ENCODE measurements around the gene NPAS3. TPM values are rescaled to one million over a fixed set of nuclear protein-coding genes. Genes with fewer than 3 reads are reported as not detected.
A peak's percentile ranks its signal among the peaks of the same experiment; 100 is the strongest.

The NPAS3 gene
- polyA plus RNA-seq, 10 donors, result 3.5 to 7.5 (median 5.0) TPM

DNA sequence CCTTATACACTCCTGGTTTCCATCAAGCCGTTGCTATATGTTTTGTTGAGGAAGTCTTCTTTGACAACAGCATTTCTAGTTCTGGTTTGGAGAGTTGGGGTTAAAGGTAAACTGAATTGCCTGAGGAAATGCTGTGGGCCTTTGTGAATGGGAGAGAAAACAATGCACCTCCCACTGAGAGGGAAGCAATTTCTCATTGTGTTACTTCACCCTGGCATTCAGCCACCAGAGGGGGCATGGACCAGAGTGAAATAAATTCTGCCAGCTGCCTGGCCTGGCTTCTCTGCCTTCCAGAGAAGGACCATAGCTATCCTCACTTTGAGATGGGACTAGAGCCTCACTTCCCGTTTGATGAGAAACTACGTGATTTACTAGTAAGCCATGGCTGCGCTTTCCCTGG lies 536.9 kb downstream of the NPAS3 start:
- DNase-seq, result no peak

DNA sequence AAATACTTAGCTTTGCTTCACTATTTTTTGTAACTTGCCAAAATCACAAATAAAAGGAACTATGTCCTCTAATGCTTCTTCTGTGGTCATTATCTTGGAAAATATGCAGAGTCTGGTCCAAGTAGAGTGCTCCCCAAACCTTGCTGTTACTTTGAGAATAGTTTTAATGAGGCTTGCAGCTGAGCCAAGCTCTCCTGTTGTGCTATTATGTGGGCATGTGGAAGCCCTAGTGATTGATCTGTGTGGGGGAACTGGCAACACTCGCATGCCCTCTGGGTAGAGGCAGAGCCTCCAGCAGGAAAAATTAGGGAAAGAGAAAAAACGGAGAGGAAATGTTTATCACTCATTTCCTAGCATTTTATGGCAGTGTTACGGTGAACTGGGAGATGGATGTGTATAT lies 539.1 kb downstream of the NPAS3 start:
- no peak for DNase-seq

DNA sequence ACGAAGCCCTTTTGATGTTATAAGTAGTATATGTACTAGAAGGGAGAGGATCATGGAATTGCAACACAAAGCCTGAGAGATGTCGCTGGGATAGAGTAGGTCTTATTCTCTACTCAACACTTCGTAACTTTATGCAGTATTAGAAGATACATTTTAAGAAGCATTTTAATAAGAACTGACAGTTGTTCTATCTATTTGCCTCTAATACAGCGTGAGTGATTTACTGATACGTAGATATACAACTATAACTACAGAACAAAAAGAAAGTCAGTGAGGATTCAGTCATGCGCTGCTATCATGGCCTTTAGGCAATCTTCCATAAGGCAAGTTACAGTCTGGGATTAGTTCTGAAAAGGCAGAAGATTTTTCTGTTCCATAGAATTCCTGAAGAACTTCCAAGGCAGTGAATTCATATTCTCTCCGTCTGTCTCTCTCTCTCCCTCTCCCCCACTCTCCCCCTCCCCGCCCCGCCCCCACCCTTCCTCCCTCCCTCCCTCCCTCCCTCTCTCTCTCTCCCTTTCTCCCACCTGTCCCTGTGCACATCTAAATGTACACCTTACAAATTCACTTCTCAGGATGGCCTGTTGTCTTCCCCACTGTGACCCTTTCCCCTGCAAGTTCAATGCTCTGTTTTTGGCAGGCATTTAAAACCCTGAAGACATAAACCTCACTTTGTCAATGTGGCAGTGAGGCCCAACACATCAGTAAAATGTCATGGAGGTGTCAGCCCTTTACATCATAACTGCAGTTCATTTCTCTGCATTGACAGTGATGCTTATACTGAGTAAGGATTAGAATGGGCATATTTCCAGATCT lies 541.6 kb downstream of the NPAS3 start:
- no peak for DNase-seq

DNA sequence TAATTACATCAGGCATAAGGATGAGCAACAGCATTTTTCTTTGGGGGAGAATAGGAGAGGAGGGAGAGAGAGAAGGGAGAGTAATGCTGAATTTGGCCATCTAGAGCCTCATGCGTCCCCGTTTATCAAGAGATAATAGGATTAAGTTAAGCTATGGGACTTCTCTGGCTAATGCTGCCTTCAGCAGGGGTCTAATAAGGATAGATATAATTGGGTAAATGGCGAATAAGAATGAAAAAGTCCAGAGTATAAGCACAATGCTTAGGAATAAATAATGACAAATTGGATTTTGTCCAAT lies 542.2 kb downstream of the NPAS3 start:
- no peak for DNase-seq

DNA sequence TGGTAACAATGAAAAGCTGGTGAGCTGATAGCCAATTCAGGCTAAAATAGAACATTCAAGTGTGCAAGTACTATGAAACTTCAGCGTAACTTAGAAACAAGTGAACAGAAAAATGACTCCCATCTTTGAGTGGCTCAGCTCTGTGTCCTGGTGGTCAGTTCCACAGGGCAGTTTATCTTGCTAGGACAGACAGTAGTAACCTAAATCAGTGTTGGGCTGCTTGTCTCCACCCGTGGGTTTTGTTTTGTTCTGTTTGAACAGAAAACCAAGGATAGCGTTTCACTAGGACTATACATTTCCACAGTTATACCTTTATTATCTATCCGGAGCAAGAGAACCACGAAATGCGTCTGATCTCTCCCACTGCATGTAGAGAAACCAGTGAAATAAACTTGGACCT lies 544.4 kb downstream of the NPAS3 start:
- no peak for DNase-seq

- no peak for DNase-seq
Measured at GRCh38 chr14:33483541-33483940, 544.9 kb downstream of the NPAS3 start.

DNA sequence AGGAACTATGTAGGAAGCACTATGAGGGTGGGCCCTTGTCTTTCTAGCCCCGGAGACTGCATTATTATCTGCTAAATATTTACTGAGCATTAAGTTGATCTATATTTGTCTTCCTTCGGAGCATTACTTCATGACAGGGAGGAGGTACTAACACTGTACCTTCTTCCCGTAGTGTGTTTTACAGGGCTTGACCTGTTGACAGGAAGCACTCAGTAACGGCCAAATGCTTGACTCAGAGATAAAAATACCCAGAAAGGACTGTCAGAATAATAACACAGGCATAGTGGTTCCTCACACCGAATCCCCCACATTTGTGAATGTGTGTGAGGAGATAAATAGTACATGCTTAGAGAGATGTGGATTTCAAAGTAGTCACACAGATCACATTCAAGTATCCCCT lies 545.6 kb downstream of the NPAS3 start:
- DNase-seq, result no peak

- no peak for DNase-seq
Measured at GRCh38 chr14:33486332-33486890, 547.7 kb downstream of the NPAS3 start.

DNA sequence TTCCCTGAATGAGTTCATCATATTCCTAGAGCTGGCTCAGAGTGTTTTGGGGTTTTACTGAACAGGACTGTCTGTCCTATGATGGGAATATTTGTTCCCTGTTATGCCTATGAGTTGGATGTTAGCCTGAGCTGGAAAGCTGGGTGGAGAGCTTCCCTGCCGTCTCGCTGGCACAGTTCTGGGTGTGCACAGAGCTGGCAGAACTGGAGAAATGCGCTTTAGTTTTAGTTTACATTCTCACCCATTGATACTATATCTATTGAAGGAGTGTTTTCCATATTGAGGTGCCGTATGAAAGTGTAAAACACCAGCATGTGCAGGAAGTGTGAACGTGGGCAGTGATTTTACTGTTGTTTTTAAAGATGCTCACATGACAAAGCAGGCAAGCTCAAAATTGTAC lies 549.9 kb downstream of the NPAS3 start:
- DNase-seq, result no peak

GRCh38 chr14:33490555-33490954 lies 551.9 kb downstream of the NPAS3 start:
- DNase-seq, result no peak

- DNase-seq, result no peak
Measured at GRCh38 chr14:33491112-33491511, 552.4 kb downstream of the NPAS3 start.

DNA sequence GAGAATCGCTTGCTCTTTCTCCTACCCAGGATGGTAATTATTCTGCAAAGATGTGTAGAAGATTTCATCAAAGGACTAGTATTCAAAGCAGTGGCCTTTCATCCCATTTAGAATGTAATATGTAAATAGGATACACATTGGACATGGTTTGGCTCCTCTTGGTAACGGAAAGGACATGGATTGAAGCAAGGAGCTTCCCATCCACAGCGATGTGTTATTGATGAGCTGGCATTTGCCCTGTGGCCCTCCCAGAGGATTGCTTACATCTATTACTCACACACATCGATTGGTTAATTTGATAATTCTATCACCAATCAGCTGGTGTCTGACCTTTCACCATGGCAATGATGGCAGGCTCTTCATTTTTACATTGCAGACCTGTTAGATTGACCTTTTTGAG lies 553.8 kb downstream of the NPAS3 start:
- no peak for DNase-seq

DNA sequence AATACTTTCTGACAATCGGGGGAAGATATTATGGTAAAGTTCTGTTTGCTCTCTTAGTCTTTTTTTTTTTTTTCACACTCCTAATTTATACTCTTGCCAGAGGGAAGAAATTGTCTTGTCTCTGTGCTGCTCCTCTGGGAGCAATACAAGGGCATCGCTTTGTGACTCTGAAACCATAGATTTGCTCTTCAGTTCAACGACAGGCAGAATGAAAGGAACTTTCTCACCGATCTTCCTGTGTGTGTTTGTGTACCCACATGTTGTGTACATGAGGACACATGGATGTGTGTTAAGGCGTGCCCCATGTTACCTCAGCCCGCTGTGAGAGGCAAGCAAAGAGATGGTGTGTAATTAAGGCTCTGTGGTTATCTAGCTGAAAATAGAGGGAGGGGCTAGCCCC lies 554.6 kb downstream of the NPAS3 start:
- DNase-seq, result no peak

- DNase-seq, result no peak
Measured at GRCh38 chr14:33493990-33494389, 555.3 kb downstream of the NPAS3 start.

- DNase-seq, result no peak
Measured at GRCh38 chr14:33499687-33500086, 561.0 kb downstream of the NPAS3 start.

DNA sequence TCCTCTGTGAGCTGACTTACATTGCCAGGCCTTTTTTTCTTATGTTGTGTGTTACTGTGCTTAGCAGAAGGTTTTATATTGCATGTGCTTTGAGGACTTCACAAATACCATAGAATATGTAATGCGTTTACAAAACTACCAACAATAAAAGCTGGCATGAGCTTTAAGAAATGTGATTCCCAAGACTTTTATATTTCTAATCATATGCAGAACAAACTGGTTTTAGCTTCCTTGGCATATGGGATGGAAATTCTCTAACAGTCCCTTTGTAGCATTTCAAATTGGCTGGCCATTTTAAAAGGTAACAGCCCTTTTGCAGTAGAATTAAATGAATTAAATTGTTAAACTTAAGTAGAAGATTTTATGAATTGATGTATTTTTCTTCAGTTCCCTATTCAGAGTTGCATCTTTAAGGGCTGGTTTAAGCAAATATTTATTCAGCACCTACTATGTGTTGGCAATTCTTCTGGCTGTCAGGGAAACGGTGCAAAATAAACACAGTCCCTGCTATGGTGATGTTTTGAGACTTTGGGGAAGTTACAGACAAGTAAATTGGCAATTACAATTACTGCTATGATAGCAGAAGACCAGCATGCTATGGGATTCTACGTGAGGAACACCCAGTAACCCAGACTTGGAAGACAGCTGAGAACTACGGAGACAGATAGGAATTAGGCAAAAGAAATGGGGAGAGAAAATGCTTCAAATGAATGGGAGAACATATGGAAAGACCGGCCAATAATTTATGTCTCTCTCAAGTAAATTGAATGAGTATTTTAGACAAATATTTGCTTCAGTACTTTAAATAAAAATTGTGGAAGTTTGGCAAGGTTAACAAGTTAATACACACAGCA lies 565.8 kb downstream of the NPAS3 start:
- DNase-seq, result peak in 2 of 3 donors; percentile 44 to 81

DNA sequence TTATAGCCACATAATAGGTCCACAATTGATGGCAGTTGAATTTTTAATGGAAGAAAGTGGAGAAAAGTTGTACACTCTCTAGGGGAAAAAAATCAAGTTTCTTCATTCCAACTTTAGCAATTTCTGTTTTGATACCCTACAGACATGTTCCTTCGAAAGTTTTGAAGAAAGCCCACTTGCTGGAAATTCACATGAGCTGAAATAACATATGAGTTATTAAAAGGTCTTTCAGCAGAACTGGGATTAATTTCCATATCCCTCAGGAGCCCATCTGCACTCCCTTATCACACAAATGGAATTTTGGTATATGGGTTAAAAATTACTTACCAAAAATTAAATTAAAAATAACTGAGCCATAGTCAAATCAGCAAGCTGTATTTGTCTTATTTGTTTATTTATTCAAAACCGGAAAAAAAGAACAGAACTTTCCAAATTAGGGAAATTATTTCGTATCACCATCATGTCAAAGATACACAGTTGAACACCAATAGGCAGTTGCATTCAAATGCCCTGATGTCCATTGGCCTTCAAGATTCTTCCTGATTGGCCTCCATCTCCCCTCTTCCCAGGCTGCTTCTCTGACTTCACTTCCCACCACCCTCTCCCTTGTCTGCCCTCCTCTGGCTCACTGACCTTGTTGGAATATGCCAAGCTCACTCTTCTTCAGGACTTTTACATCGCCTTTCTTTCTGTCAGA lies 566.7 kb downstream of the NPAS3 start:
- peak in 1 of 3 donors; percentile 64 for DNase-seq

DNA sequence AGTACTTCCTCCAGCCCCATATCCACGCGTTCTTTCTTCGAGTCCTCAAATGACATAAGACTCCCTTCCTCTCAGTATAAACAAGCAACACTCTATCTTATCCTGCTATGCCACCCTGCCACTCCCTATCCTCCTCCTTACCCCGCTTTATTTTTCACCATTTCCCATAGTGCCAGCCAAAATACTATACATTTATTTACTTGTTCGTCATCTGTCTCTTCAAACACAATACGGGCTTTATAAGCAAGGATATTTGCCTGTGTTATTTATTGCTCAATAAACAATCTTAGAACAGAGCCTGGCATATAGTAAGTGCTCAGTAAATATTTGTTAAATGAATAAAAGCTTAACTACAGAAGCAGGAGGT lies 567.3 kb downstream of the NPAS3 start:
- no peak for DNase-seq

DNA sequence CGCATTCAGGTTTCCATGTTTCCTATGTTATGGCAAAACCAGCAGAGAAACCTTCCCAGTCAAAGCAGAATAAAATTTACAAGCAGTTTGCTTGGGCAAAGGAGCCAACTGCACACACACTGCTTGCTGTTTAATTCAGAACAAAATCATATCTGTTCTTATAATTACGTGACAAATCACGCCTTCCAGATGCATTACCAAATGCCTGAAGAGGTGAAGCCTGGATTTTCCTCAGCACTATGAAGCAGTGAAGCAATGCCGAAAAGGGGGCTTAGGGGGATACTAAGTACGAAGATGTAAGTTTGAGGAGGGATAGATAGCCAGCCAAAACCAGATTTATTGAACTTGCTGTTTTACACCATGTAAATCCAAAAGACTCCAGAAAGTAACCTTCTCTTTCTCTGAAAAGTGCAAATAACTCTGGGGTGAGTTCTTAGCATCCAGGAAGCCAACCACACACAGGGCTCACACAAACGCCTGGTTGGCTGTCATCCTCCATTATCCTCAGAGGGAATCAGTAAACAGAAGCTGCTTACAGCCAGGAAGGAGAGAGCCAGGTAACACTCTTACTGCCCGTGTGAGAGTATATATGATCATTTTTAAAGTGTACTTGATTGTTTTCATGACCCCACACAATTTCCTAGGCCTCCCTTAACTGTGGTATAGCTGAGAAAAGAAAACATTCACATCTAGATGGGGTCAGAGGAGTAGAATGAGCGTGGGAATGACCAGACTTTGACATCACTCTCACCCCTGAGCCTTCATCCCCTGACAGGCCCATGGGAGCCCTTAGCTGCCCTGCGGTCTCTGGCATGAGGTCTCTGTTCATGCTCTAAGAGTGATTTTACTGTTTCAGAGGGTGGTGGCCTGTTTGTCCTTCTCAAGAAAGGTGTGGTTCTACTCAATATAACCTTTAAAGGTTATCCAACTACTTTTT lies 569.7 kb downstream of the NPAS3 start:
- DNase-seq, result peak in 1 of 3 donors; percentile 29

GRCh38 chr14:33509454-33509853 lies 570.8 kb downstream of the NPAS3 start:
- DNase-seq, result no peak

- DNase-seq, result peak; percentile 30 to 56 (median 49)
Measured at GRCh38 chr14:33510063-33510481, 571.4 kb downstream of the NPAS3 start.

Data from muscle of back (tissue), 11 donors.